H1 (cell line): ENCODE results near the gene HS3ST1. TPM values are rescaled to one million over a fixed set of nuclear protein-coding genes. Genes with fewer than 3 reads are reported as not detected.

Experiments used
- CTCF ChIA-PET: fragments of 300-600 bp; sonication (Branson Sonifier 250); formaldehyde crosslinking; loops from one replicate; lab custom pipeline; 2021; ENCODE audit not compliant: partially characterized antibody; lab: Charles Lee
- POLR2A ChIA-PET: fragments of 300-600 bp; sonication (Branson Sonifier 250); formaldehyde crosslinking; loops from one replicate; lab custom pipeline; 2021; ENCODE audit warnings: inconsistent platforms; ENCODE audit not compliant: partially characterized antibody; lab: Charles Lee
- DNase-seq, 2 experiments: peaks; one replicate each; pipeline versions ENCODE4 v3.0.0 to v3.0.0-alpha.2; 2010 to 2022; ENCODE audit warnings: low spot score in 2 of 2, low read depth in 1 of 2, mixed read lengths in 1 of 2
- FAIRE-seq: peaks from 2 replicates; lab custom pipeline; 2011; peaks lifted over from hg19 to GRCh38; lab: Jason Lieb, UNC
- H2AFZ ChIP-seq: 2 replicates; pipeline ENCODE4 v1.8.1; 2012; ENCODE audit warnings: low read length, inconsistent platforms
- H2AK5ac ChIP-seq: 2 replicates; pipeline ENCODE4 v1.6.1; 2013; ENCODE audit warnings: low read depth, low read length
- H2BK120ac ChIP-seq: replicated peaks from 2 replicates; pipeline ENCODE3; 2013; ENCODE audit warnings: low read depth, low read length, inconsistent platforms
- H2BK12ac ChIP-seq: 2 replicates; pipeline ENCODE4 v1.6.1; 2013; ENCODE audit warnings: low read depth, low read length
- H2BK15ac ChIP-seq: 2 replicates; pipeline ENCODE4 v1.6.1; 2013; ENCODE audit warnings: low read length
- H2BK20ac ChIP-seq: 2 replicates; pipeline ENCODE4 v1.6.1; 2013; ENCODE audit warnings: low read length
- H2BK5ac ChIP-seq: 2 replicates; pipeline ENCODE4 v1.6.1; 2013; ENCODE audit warnings: low read depth, low read length
- H3K14ac ChIP-seq: 2 replicates; pipeline ENCODE4 v1.6.1; 2013; ENCODE audit warnings: inconsistent platforms; ENCODE audit not compliant: insufficient read length
- H3K18ac ChIP-seq: 2 replicates; pipeline ENCODE4 v1.6.1; 2013; ENCODE audit warnings: low read length; ENCODE audit errors: extremely low read depth
- H3K23ac ChIP-seq: 2 replicates; pipeline ENCODE4 v1.6.1; 2013; ENCODE audit warnings: inconsistent platforms; ENCODE audit not compliant: insufficient read length
- H3K23me2 ChIP-seq: 2 replicates; pipeline ENCODE4 v1.6.1; 2013; ENCODE audit warnings: low read depth, low read length
- H3K27ac ChIP-seq: 2 replicates; pipeline ENCODE4 v1.6.1; 2011; ENCODE audit warnings: low read depth, low read length, inconsistent platforms
- H3K27me3 ChIP-seq, 4 experiments: replicated peaks in 1 of 4; 1 replicate in 1 of 4; 2 replicates in 3 of 4; pipeline versions ENCODE4 v1.6.1 to v1.8.1; 2011 to 2013; ENCODE audit warnings: low read length in 3 of 4, mild to moderate bottlenecking in 3 of 4, inconsistent platforms in 2 of 4, mixed read lengths in 2 of 4, moderate library complexity in 1 of 4; ENCODE audit not compliant: control insufficient read depth in 3 of 4, insufficient read depth in 3 of 4; ENCODE audit errors: extremely low read depth in 1 of 4
- H3K36me3 ChIP-seq, 4 experiments: 2 replicates each; pipeline versions ENCODE4 v1.6.1 to v1.8.1; 2011 to 2013; ENCODE audit warnings: mild to moderate bottlenecking in 4 of 4, low read length in 3 of 4, moderate library complexity in 2 of 4, control low read depth in 1 of 4, inconsistent platforms in 1 of 4; ENCODE audit not compliant: insufficient read depth in 4 of 4, control insufficient read depth in 2 of 4
- H3K4ac ChIP-seq: replicated peaks from 2 replicates; pipeline ENCODE3; 2013; ENCODE audit warnings: low read length, low read depth, mixed read lengths, inconsistent platforms; ENCODE audit not compliant: insufficient read length
- H3K4me1 ChIP-seq, 4 experiments: replicated peaks in 1 of 4; 1 replicate in 1 of 4; 2 replicates in 3 of 4; pipeline versions ENCODE4 v1.6.1 to v1.8.1; 2011 to 2013; ENCODE audit warnings: low read length in 3 of 4, inconsistent platforms in 2 of 4, mixed read lengths in 1 of 4; ENCODE audit not compliant: insufficient read depth in 4 of 4, control insufficient read depth in 3 of 4
- H3K4me2 ChIP-seq, 2 experiments: 2 replicates each; pipeline versions ENCODE4 v1.6.1 to v1.8.1; 2011 to 2013; ENCODE audit warnings: low read depth in 2 of 2, low read length in 2 of 2, control low read depth in 1 of 2, inconsistent platforms in 1 of 2, mild to moderate bottlenecking in 1 of 2; ENCODE audit not compliant: insufficient read depth in 1 of 2
- H3K4me3 ChIP-seq, 4 experiments: fragments of 200-600, 300-600 bp in 1 of 4; sonication (generic), shearing (Covaris generic), sonication (Bioruptor Twin) in 1 of 4; 2 replicates each; pipeline versions ENCODE4 v1.5.1 to v1.8.1; 2011 to 2016; ENCODE audit warnings: low read length in 4 of 4, low read depth in 3 of 4, control low read depth in 2 of 4, inconsistent platforms in 2 of 4, mild to moderate bottlenecking in 2 of 4, mixed read lengths in 1 of 4, moderate library complexity in 1 of 4; ENCODE audit not compliant: insufficient read depth in 2 of 4; ENCODE audit errors: extremely low read depth in 1 of 4
- H3K56ac ChIP-seq: replicated peaks from 2 replicates; pipeline ENCODE3; 2013; ENCODE audit warnings: low read depth, mild to moderate bottlenecking, mixed read lengths, low read length, inconsistent platforms; ENCODE audit not compliant: insufficient read length
- H3K79me1 ChIP-seq: 2 replicates; pipeline ENCODE4 v1.6.1; 2013; ENCODE audit warnings: low read depth, low read length, control low read depth
- H3K79me2 ChIP-seq, 2 experiments: 2 replicates each; pipeline versions ENCODE4 v1.6.1 to v1.8.1; 2012 to 2013; ENCODE audit warnings: low read length in 2 of 2, mild to moderate bottlenecking in 2 of 2, inconsistent platforms in 1 of 2; ENCODE audit not compliant: insufficient read depth in 2 of 2, control insufficient read depth in 1 of 2
- H3K9ac ChIP-seq, 4 experiments: replicated peaks in 1 of 4; 1 replicate in 1 of 4; 2 replicates in 3 of 4; pipeline versions ENCODE4 v1.6.1 to v1.8.1; 2011 to 2013; ENCODE audit warnings: low read depth in 3 of 4, low read length in 3 of 4, control low read depth in 2 of 4, mild to moderate bottlenecking in 2 of 4, moderate library complexity in 2 of 4, inconsistent platforms in 1 of 4; ENCODE audit errors: extremely low read depth in 1 of 4
- H3K9me3 ChIP-seq, 2 experiments: 2 replicates each; pipeline versions ENCODE4 v1.6.1 to v1.8.1; 2012 to 2013; ENCODE audit warnings: mild to moderate bottlenecking in 2 of 2, moderate library complexity in 2 of 2, control low read depth in 1 of 2, inconsistent platforms in 1 of 2, low read depth in 1 of 2, low read length in 1 of 2, mixed read lengths in 1 of 2; ENCODE audit not compliant: insufficient read depth in 2 of 2
- H4K20me1 ChIP-seq, 2 experiments: replicated peaks in 1 of 2; 2 replicates each; pipeline versions ENCODE3 to v1.8.1; 2011 to 2013; ENCODE audit warnings: inconsistent platforms in 2 of 2, low read length in 2 of 2, mild to moderate bottlenecking in 1 of 2; ENCODE audit not compliant: insufficient read depth in 2 of 2, control insufficient read depth in 1 of 2
- H4K5ac ChIP-seq: 2 replicates; pipeline ENCODE4 v1.6.1; 2013; ENCODE audit warnings: low read length, low read depth, mixed read lengths, inconsistent platforms; ENCODE audit not compliant: insufficient read length
- H4K8ac ChIP-seq: 2 replicates; pipeline ENCODE4 v1.8.0; 2013; ENCODE audit warnings: mild to moderate bottlenecking, moderate library complexity, low read length, inconsistent platforms; ENCODE audit not compliant: insufficient read depth; ENCODE audit errors: extremely low read depth
- H4K91ac ChIP-seq: replicated peaks from 2 replicates; pipeline ENCODE3; 2013; ENCODE audit warnings: low read length, mixed read lengths, inconsistent platforms; ENCODE audit not compliant: insufficient read length
- ATF2 ChIP-seq: IDR thresholded peaks from 2 replicates; pipeline ENCODE4 v1.6.1; 2012; ENCODE audit warnings: low read length, inconsistent platforms
- CHD2 ChIP-seq: IDR thresholded peaks from 2 replicates; pipeline ENCODE4 v1.6.1; 2012; ENCODE audit warnings: low read length, improper control_type of control experiment
- CREB1 ChIP-seq: IDR thresholded peaks from 2 replicates; pipeline ENCODE4 v1.6.1; 2012; ENCODE audit warnings: inconsistent platforms
- E2F6 ChIP-seq: IDR thresholded peaks from 2 replicates; pipeline ENCODE4 v1.6.1; 2012; ENCODE audit warnings: inconsistent platforms
- EZH2 ChIP-seq: fragments of 200-600 bp; sonication (generic); IDR thresholded peaks from 2 replicates; pipeline ENCODE4 v1.7.1; 2012; ENCODE audit warnings: low read depth, mild to moderate bottlenecking, moderate library complexity, low read length, inconsistent platforms; ENCODE audit not compliant: severe bottlenecking
- NANOG ChIP-seq: IDR thresholded peaks from 2 replicates; pipeline ENCODE4 v1.6.1; 2011; ENCODE audit warnings: low read length, low read depth, mild to moderate bottlenecking, inconsistent platforms; ENCODE audit not compliant: insufficient read depth, poor library complexity, severe bottlenecking
- NRF1 ChIP-seq: IDR thresholded peaks from 2 replicates; pipeline ENCODE4 v1.6.1; 2011; ENCODE audit warnings: mild to moderate bottlenecking, low read depth, low read length, improper control_type of control experiment
- POLR2AphosphoS5 ChIP-seq: IDR thresholded peaks from 2 replicates; pipeline ENCODE4 v1.6.1; 2011; ENCODE audit warnings: low read depth, low read length
- RBBP5 ChIP-seq: IDR thresholded peaks from 2 replicates; pipeline ENCODE4 v1.7.1; 2012; ENCODE audit warnings: low read depth, mild to moderate bottlenecking, inconsistent platforms, low read length, moderate library complexity, borderline replicate concordance
- RXRA ChIP-seq: IDR thresholded peaks from 2 replicates; pipeline ENCODE4 v1.6.1; 2011; ENCODE audit warnings: low read depth, mild to moderate bottlenecking, low read length, moderate library complexity; ENCODE audit not compliant: insufficient read depth
- SIX5 ChIP-seq: IDR thresholded peaks from 2 replicates; pipeline ENCODE4 v1.6.1; 2011; ENCODE audit warnings: mild to moderate bottlenecking, low read depth, low read length
- SP2 ChIP-seq: IDR thresholded peaks from 2 replicates; pipeline ENCODE4 v1.6.1; 2012; ENCODE audit warnings: mild to moderate bottlenecking, low read length, inconsistent platforms
- ZNF274 ChIP-seq: IDR thresholded peaks from 2 replicates; pipeline ENCODE4 v1.7.0; 2012; ENCODE audit warnings: low read length, borderline replicate concordance; ENCODE audit errors: extremely low read depth
- WGBS, 2 experiments: shearing (Covaris generic) in 1 of 2; methylation state at CpG; one replicate each; pipeline versions ENCODE4 v1.1.6 to v1.1.7; 2013 to 2015; ENCODE audit warnings: low lambda C conversion rate in 2 of 2, mixed read lengths in 2 of 2, inconsistent platforms in 1 of 2, low coverage in 1 of 2, missing lambda C conversion rate in 1 of 2; ENCODE audit not compliant: insufficient replicate concordance in 2 of 2, insufficient coverage in 1 of 2, insufficient read length in 1 of 2; ENCODE audit errors: extremely low coverage in 1 of 2, missing lambda C conversion rate in 1 of 2; 5-methylcytosine and 5-hydroxymethylcytosine counted together
- polyA plus RNA-seq, 7 experiments: library from polyadenylated mRNA; depleted of rRNA in 3 of 7; stranded (reverse) in 5 of 7; unstranded in 2 of 7; fragments of >200 nt in 5 of 7; fragments of 200-250 nt in 2 of 7; gene quantifications; 1 replicate in 5 of 7; 2 replicates in 1 of 7; 4 replicates in 1 of 7; pipeline versions ENCODE4 v1.2.1 to v1.2.3, GENCODE V29; 2011 to 2013; ENCODE audit warnings: missing spikeins in 2 of 7, mixed read lengths in 2 of 7
- total RNA-seq: library from RNA; stranded (reverse); fragmentation: NEBNext Ultra II Directional; extraction: Animal tissue kit (Norgen Biotek cat#: 25700); gene quantifications from 2 replicates; pipeline ENCODE4 v1.2.1, GENCODE V29; 2021

Gene HS3ST1
- total and polyA plus RNA-seq, 2 of the 8 experiments (the other 6 are each of a cell fraction or from before 2014, with no cell fraction given) = 0.50 to 1.5 TPM

- CTCF ChIA-PET = no interaction called here
- Histone ChIP-seq H3K27ac (no peak overlapping the region), H3K79me2 (no peaks in the 10 kb centered on the region), H3K56ac (no peak overlapping the region), H3K27me3 (no peaks in the 10 kb centered on the region), H2BK20ac (no peak overlapping the region), H3K4ac (no peak overlapping the region), H4K20me1 (no peaks in the 10 kb centered on the region), H4K91ac (no peak overlapping the region), H2AK5ac (no peak overlapping the region), H3K23ac (no peak overlapping the region), H2BK120ac (no peak overlapping the region), H2AFZ (no peak overlapping the region), H3K18ac (no peak overlapping the region), H3K14ac (no peak overlapping the region), H4K8ac (no peak overlapping the region), H3K79me1 (no peaks in the 10 kb centered on the region), H3K9ac (no peak overlapping the region), H2BK15ac (no peak overlapping the region), H3K4me2 (no peak overlapping the region), H3K36me3 (peaks cover 0 to 5% (median 0%) of the 10 kb centered on the region in 4 experiments; a peak in 1 of 8 replicates), H4K5ac (no peak overlapping the region), H3K23me2 (no peaks in the 10 kb centered on the region), H3K4me3 (no peak overlapping the region), H2BK5ac (no peak overlapping the region), H2BK12ac (no peak overlapping the region), H3K4me1 (peaks cover 0 to 8% (median 3%) of the 10 kb centered on the region in 4 experiments; a peak in 3 of 7 replicates), H3K9me3 (peaks cover 0 to 3% of the 10 kb centered on the region in 2 experiments; a peak in 1 of 4 replicates)
- 94% methylated on average over 2 of the region's 2 CpGs; no CpG with 5 or more reads in 1 of the 2 experiments for WGBS, 2 experiments
- FAIRE-seq = no peak
- POLR2A ChIA-PET = no interaction called here
- no peak for DNase-seq
- TF ChIP-seq CHD2 = no peak
- no peak for TF ChIP-seq CREB1
- TF ChIP-seq EZH2 = no peak
- no peak for TF ChIP-seq E2F6
- no peak for TF ChIP-seq SP2
- no peak for TF ChIP-seq NRF1
- no peak for TF ChIP-seq ATF2
- TF ChIP-seq SIX5 = no peak
- no peak for TF ChIP-seq POLR2AphosphoS5
- TF ChIP-seq NANOG = no peak
- TF ChIP-seq RXRA = no peak
- TF ChIP-seq RBBP5 = no peak
- no peak for TF ChIP-seq ZNF274
Observed at GRCh38 chr4:11404431-11404830, 24.3 kb downstream of the HS3ST1 start.
